Fibroblast of gingiva (primary cell): ENCODE results near the gene AUP1.
"Not testable (repeated sequence)": the region's sequence is repeated elsewhere in the genome, so short reads cannot be mapped to it uniquely, and the experiment has no call there.

Experiments used
- DNase-seq: peaks from one replicate; pipeline ENCODE4 v3.0.0-alpha.2; 2011; ENCODE audit warnings: low read depth

Gene AUP1

GRCh38 chr2:74529357-74530238 is at the start of gene AUP1, which contains the start of gene HTRA2:
TSS of gene AUP1 (minus strand) at chr2:74529706. CDS start at chr2:74529629, 77 bp downstream.
TSS of gene HTRA2 (plus strand) at chr2:74529933. CDS start at chr2:74530007, 74 bp downstream.
- DNase-seq: peak; percentile 99

GRCh38 chr2:74578408-74578807 is 48.9 kb upstream of the AUP1 start:
- DNase-seq: no peak

- no peak for DNase-seq
Measured at GRCh38 chr2:74577448-74577847, 47.9 kb upstream of the AUP1 start.

GRCh38 chr2:74576863-74577229 is 47.3 kb upstream of the AUP1 start:
- DNase-seq: peak; percentile 96

- DNase-seq: peak; percentile 78
Measured at GRCh38 chr2:74576211-74576862, 46.8 kb upstream of the AUP1 start.

GRCh38 chr2:74575320-74575719 is 45.8 kb upstream of the AUP1 start:
- no peak for DNase-seq

- DNase-seq: peak; percentile 80
Measured at GRCh38 chr2:74573747-74574562, 44.4 kb upstream of the AUP1 start.

GRCh38 chr2:74572178-74572925 is 42.8 kb upstream of the AUP1 start:
- no peak for DNase-seq

- no peak for DNase-seq
Measured at GRCh38 chr2:74571058-74571457, 41.6 kb upstream of the AUP1 start.

- DNase-seq: no peak
Measured at GRCh38 chr2:74569686-74570085, 40.2 kb upstream of the AUP1 start.

GRCh38 chr2:74567881-74568280 is 38.4 kb upstream of the AUP1 start:
- DNase-seq: peak; percentile 95

- DNase-seq: peak; percentile 97
Measured at GRCh38 chr2:74566754-74567085, 37.2 kb upstream of the AUP1 start.

- DNase-seq: no peak
Measured at GRCh38 chr2:74566076-74566753, 36.7 kb upstream of the AUP1 start.

GRCh38 chr2:74564222-74564621 is 34.7 kb upstream of the AUP1 start:
- no peak for DNase-seq

- DNase-seq: no peak
Measured at GRCh38 chr2:74562126-74562775, 32.7 kb upstream of the AUP1 start.

- DNase-seq: not testable (repeated sequence)
Measured at GRCh38 chr2:74561022-74561421, 31.5 kb upstream of the AUP1 start.

- DNase-seq: no peak
Measured at GRCh38 chr2:74560591-74560990, 31.1 kb upstream of the AUP1 start.

GRCh38 chr2:74559912-74560311 is 30.4 kb upstream of the AUP1 start:
- no peak for DNase-seq

GRCh38 chr2:74558284-74559230 is 29.1 kb upstream of the AUP1 start:
- DNase-seq: no peak
